Measurements from ENCODE around the gene DAGLA.

Gene DAGLA

GRCh38 chr11:61763930-61764605, 83.9 kb downstream of the DAGLA start:
- H3K27ac Mint-ChIP-seq = no peak overlapping the region
- no peaks in the 10 kb centered on the region for H3K9me3 Mint-ChIP-seq
- H3K27me3 Mint-ChIP-seq = peaks cover 4% of the 10 kb centered on the region
- no peak overlapping the region for H3K4me3 Mint-ChIP-seq
- no peaks in the 10 kb centered on the region for H3K36me3 Mint-ChIP-seq
- no peaks in the 10 kb centered on the region for H3K4me1 Mint-ChIP-seq

- Mint-ChIP-seq H3K4me1 (no peaks in the 10 kb centered on the region), H3K9me3 (no peaks in the 10 kb centered on the region), H3K27ac (no peak overlapping the region), H3K36me3 (no peaks in the 10 kb centered on the region), H3K4me3 (no peak overlapping the region), H3K27me3 (peaks cover 4% of the 10 kb centered on the region)
These were observed 84.5 kb downstream of the DAGLA start for GRCh38 chr11:61764606-61765260.

- no peak overlapping the region for H3K4me3 Mint-ChIP-seq
- no peaks in the 10 kb centered on the region for H3K4me1 Mint-ChIP-seq
- no peaks in the 10 kb centered on the region for H3K9me3 Mint-ChIP-seq
- H3K27ac Mint-ChIP-seq = no peak overlapping the region
- peaks cover 4% of the 10 kb centered on the region for H3K27me3 Mint-ChIP-seq
- no peaks in the 10 kb centered on the region for H3K36me3 Mint-ChIP-seq
These were observed 85.5 kb downstream of the DAGLA start for GRCh38 chr11:61765550-61766253.

- Mint-ChIP-seq H3K36me3 (no peaks in the 10 kb centered on the region), H3K27ac (no peak overlapping the region), H3K9me3 (no peaks in the 10 kb centered on the region), H3K4me1 (peaks cover 4% of the 10 kb centered on the region), H3K4me3 (no peak overlapping the region), H3K27me3 (peaks cover 4% of the 10 kb centered on the region)
These were observed 86.2 kb downstream of the DAGLA start for GRCh38 chr11:61766353-61766841.

- Mint-ChIP-seq H3K27ac (no peak overlapping the region), H3K27me3 (no peaks in the 10 kb centered on the region), H3K36me3 (no peaks in the 10 kb centered on the region), H3K4me3 (no peak overlapping the region), H3K4me1 (peaks cover 4% of the 10 kb centered on the region), H3K9me3 (no peaks in the 10 kb centered on the region)
These were observed 88.3 kb downstream of the DAGLA start for GRCh38 chr11:61768376-61769076.

DNA sequence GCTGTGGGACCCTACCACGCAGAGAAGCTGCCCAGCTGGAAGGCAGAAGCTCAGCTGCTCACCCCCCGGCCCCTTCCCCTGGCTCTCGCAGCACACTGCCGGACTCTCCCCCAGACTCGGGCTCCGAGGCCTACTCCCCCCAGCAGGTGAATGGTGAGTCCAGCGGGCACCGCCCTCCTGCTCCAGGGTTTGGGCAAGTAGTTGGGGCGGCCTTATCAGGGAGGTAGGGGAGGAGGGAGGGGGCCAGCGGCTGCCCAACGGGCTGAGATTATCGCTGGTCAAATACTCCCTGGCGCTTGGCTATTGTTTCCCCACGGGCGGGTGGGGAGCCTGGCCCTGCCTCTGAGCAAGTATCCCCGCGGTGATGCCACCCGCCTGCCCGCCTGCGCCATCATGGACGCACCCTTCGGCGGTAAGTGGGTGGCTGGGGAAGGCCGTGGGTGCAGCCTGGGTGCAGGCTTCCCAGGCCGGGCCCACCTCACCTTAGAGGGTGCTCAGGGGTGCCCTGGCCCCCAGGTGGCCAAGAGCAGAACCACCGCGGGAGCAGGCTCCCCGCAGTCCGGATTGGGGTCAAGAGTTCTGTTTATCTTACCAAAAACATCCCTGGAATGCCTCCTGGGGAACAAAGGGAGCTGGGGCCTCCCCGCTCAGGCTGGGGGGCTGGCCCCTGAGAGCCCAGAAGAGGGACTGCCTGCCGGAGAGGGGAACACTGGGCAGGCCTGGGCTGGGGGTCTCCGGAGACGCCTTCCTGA, 89.2 kb downstream of the DAGLA start:
- peaks cover 4% of the 10 kb centered on the region for H3K4me1 Mint-ChIP-seq
- no peaks in the 10 kb centered on the region for H3K27me3 Mint-ChIP-seq
- H3K36me3 Mint-ChIP-seq = no peaks in the 10 kb centered on the region
- H3K27ac Mint-ChIP-seq = no peak overlapping the region
- H3K9me3 Mint-ChIP-seq = no peaks in the 10 kb centered on the region
- no peak overlapping the region for H3K4me3 Mint-ChIP-seq

- Mint-ChIP-seq H3K9me3 (no peaks in the 10 kb centered on the region), H3K36me3 (no peaks in the 10 kb centered on the region), H3K4me1 (peaks cover 4% of the 10 kb centered on the region), H3K27me3 (no peaks in the 10 kb centered on the region), H3K27ac (no peak overlapping the region), H3K4me3 (no peak overlapping the region)
These were observed 89.9 kb downstream of the DAGLA start for GRCh38 chr11:61769946-61770683.

GRCh38 chr11:61771195-61771894, 91.2 kb downstream of the DAGLA start:
- no peaks in the 10 kb centered on the region for H3K27me3 Mint-ChIP-seq
- H3K36me3 Mint-ChIP-seq = no peaks in the 10 kb centered on the region
- peaks cover 6% of the 10 kb centered on the region for H3K4me1 Mint-ChIP-seq
- no peak overlapping the region for H3K4me3 Mint-ChIP-seq
- H3K27ac Mint-ChIP-seq = no peak overlapping the region
- H3K9me3 Mint-ChIP-seq = no peaks in the 10 kb centered on the region

DNA sequence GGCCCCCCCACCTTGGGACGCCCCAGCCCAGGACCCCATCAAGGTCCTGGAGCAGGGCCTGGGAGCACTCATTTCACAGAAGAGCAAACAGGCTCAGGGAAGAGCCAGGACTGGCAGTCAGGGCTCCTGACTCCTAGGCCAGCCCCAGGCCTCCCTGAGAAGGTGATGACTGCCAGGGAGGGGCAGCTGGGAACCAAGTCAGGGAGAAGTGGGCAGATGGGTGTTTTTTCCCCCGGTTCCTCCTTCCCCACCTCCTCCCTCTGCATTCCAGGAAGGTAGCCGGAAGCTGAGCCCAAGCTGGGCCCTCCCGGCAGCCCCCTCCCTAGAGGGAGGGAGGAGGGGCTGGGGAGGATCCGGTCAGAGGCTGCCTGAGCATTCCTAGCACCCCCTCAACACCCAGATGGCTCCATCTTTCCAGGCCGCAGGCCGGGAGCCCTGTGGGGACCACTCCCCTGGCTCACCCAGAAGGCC, 91.8 kb downstream of the DAGLA start:
- no peak overlapping the region for H3K4me3 Mint-ChIP-seq
- H3K27me3 Mint-ChIP-seq = no peaks in the 10 kb centered on the region

GRCh38 chr11:61773356-61773755, 93.2 kb downstream of the DAGLA start:
- Mint-ChIP-seq H3K36me3 (no peaks in the 10 kb centered on the region), H3K27me3 (no peaks in the 10 kb centered on the region), H3K9me3 (no peaks in the 10 kb centered on the region), H3K27ac (no peak overlapping the region), H3K4me1 (peaks cover 18% of the 10 kb centered on the region), H3K4me3 (no peak overlapping the region)

More for the DNA sequence above, 91.8 kb downstream of the DAGLA start:
- Mint-ChIP-seq H3K9me3 (no peaks in the 10 kb centered on the region), H3K4me1 (peaks cover 13% of the 10 kb centered on the region), H3K27ac (no peak overlapping the region), H3K36me3 (no peaks in the 10 kb centered on the region)

GRCh38 chr11:61773809-61774208, 93.6 kb downstream of the DAGLA start:
- H3K36me3 Mint-ChIP-seq = no peaks in the 10 kb centered on the region
- no peak overlapping the region for H3K4me3 Mint-ChIP-seq
- H3K27ac Mint-ChIP-seq = no peak overlapping the region
- peaks cover 18% of the 10 kb centered on the region for H3K4me1 Mint-ChIP-seq
- no peaks in the 10 kb centered on the region for H3K27me3 Mint-ChIP-seq
- H3K9me3 Mint-ChIP-seq = no peaks in the 10 kb centered on the region

DNA sequence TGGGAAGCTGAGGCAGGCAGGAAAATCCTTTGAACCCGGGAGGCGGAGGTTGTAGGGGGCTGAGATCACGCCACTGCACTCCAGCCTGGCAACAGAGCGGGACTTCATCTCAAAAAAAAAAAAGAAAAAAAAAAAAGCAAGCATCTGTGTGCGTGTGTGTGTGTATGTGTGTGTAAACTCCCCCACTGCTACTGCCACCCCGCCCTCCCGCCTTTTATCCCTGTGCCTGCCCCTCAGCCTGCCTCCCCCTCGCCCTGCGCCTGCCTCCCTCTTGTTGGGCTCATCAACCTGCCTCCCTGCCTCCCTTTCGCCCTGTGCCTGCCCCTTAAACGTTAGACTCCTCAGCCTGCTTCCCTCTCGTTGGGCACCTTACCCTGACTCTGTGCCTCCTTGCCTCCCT, 94.2 kb downstream of the DAGLA start:
- Mint-ChIP-seq H3K9me3 (no peaks in the 10 kb centered on the region), H3K36me3 (no peaks in the 10 kb centered on the region), H3K27ac (no peak overlapping the region), H3K27me3 (no peaks in the 10 kb centered on the region), H3K4me1 (peaks cover 18% of the 10 kb centered on the region), H3K4me3 (no peak overlapping the region)

DNA sequence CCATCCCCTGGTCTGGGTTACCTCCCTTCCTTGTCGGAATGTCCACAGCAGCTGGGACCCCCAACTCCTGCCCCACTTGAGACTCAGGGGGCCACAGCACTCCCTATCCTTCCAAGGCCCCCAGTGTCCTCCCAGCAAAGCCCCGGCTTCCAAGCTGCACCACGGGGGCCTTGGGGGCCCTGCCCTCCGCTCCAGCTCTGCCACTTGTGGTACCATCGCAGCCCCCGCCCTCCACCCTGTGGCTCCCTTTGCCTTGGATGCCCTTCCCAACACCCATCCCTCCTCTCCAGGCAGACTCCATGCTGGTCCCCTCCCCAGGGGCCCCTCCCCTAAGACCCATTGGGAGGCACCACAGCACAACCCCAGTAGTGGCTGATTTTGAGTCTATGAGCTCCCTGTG, 94.9 kb downstream of the DAGLA start:
- Mint-ChIP-seq H3K4me1 (peaks cover 18% of the 10 kb centered on the region), H3K9me3 (no peaks in the 10 kb centered on the region), H3K36me3 (no peaks in the 10 kb centered on the region), H3K4me3 (no peak overlapping the region), H3K27ac (no peak overlapping the region), H3K27me3 (no peaks in the 10 kb centered on the region)
